Activated naive CD4-positive, alpha-beta T cell treated with anti-CD3 and anti-CD28 coated beads, Interleukin-2, amount 50 U/mL, for 24 hours (primary cell): ENCODE measurements around the gene ANO2.

ENCODE experiments used
- H3K27ac Mint-ChIP-seq: one replicate; pipeline ENCODE4 v1.8.0; 2021; ENCODE audit warnings: mild to moderate bottlenecking, mixed read lengths
- H3K27me3 Mint-ChIP-seq: one replicate; pipeline ENCODE4 v1.8.0; 2021; ENCODE audit warnings: mixed read lengths
- H3K36me3 Mint-ChIP-seq: one replicate; pipeline ENCODE4 v1.8.0; 2021; ENCODE audit warnings: mixed read lengths
- H3K4me1 Mint-ChIP-seq: one replicate; pipeline ENCODE4 v1.8.0; 2021; ENCODE audit warnings: mixed read lengths
- H3K4me3 Mint-ChIP-seq: one replicate; pipeline ENCODE4 v1.8.0; 2021; ENCODE audit warnings: mild to moderate bottlenecking, mixed read lengths
- H3K9me3 Mint-ChIP-seq: one replicate; pipeline ENCODE4 v1.8.0; 2021; ENCODE audit warnings: mixed read lengths

Gene ANO2

GRCh38 chr12:5776091-5776490 lies 169.0 kb downstream of the ANO2 start:
- Mint-ChIP-seq H3K27ac (no peak overlapping the region), H3K36me3 (no peaks in the 10 kb centered on the region), H3K9me3 (no peaks in the 10 kb centered on the region), H3K4me1 (no peaks in the 10 kb centered on the region), H3K4me3 (no peak overlapping the region), H3K27me3 (peaks cover 8% of the 10 kb centered on the region)

- no peaks in the 10 kb centered on the region for H3K9me3 Mint-ChIP-seq
- H3K27ac Mint-ChIP-seq, result no peak overlapping the region
- no peak overlapping the region for H3K4me3 Mint-ChIP-seq
- H3K27me3 Mint-ChIP-seq, result peaks cover 4% of the 10 kb centered on the region
- no peaks in the 10 kb centered on the region for H3K4me1 Mint-ChIP-seq
- H3K36me3 Mint-ChIP-seq, result no peaks in the 10 kb centered on the region
Measured at GRCh38 chr12:5773550-5773949, 171.5 kb downstream of the ANO2 start.

GRCh38 chr12:5771756-5772155 lies 173.3 kb downstream of the ANO2 start:
- no peaks in the 10 kb centered on the region for H3K36me3 Mint-ChIP-seq
- no peaks in the 10 kb centered on the region for H3K9me3 Mint-ChIP-seq
- no peak overlapping the region for H3K4me3 Mint-ChIP-seq
- no peaks in the 10 kb centered on the region for H3K4me1 Mint-ChIP-seq
- no peak overlapping the region for H3K27ac Mint-ChIP-seq
- H3K27me3 Mint-ChIP-seq, result peaks cover 4% of the 10 kb centered on the region

DNA sequence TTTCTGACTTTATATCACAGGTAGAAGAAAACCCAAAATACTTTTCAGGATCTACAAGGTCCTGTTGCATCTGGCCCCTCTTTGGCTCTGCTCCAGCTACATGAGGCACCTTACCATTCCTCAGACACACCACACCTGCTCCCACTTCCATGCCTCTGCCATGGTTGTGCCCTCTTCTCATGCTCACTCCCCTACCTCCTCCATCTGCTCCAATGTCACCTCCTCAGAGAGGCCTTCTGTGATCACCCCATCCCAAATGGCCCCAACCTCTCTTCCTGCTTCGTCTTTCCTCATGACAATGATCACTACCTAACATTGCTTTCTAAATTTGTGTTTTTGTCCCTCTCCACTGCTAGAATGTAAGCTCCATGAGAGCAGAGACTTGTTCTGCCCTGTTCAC lies 174.3 kb downstream of the ANO2 start:
- Mint-ChIP-seq H3K36me3 (no peaks in the 10 kb centered on the region), H3K27me3 (peaks cover 4% of the 10 kb centered on the region), H3K9me3 (no peaks in the 10 kb centered on the region), H3K27ac (no peak overlapping the region), H3K4me1 (no peaks in the 10 kb centered on the region), H3K4me3 (no peak overlapping the region)

GRCh38 chr12:5768581-5769196 lies 176.4 kb downstream of the ANO2 start:
- H3K9me3 Mint-ChIP-seq, result no peaks in the 10 kb centered on the region
- H3K36me3 Mint-ChIP-seq, result no peaks in the 10 kb centered on the region
- H3K27me3 Mint-ChIP-seq, result peaks cover 6% of the 10 kb centered on the region
- no peak overlapping the region for H3K27ac Mint-ChIP-seq
- H3K4me3 Mint-ChIP-seq, result no peak overlapping the region
- no peaks in the 10 kb centered on the region for H3K4me1 Mint-ChIP-seq

GRCh38 chr12:5768171-5768570 lies 176.9 kb downstream of the ANO2 start:
- no peaks in the 10 kb centered on the region for H3K36me3 Mint-ChIP-seq
- no peaks in the 10 kb centered on the region for H3K4me1 Mint-ChIP-seq
- no peak overlapping the region for H3K27ac Mint-ChIP-seq
- H3K27me3 Mint-ChIP-seq, result peaks cover 6% of the 10 kb centered on the region
- H3K9me3 Mint-ChIP-seq, result no peaks in the 10 kb centered on the region
- H3K4me3 Mint-ChIP-seq, result no peak overlapping the region

- peaks cover 27% of the 10 kb centered on the region for H3K27me3 Mint-ChIP-seq
- H3K36me3 Mint-ChIP-seq, result peaks cover 2% of the 10 kb centered on the region
- H3K4me3 Mint-ChIP-seq, result no peak overlapping the region
- H3K27ac Mint-ChIP-seq, result no peak overlapping the region
- peaks cover 19% of the 10 kb centered on the region for H3K9me3 Mint-ChIP-seq
- no peaks in the 10 kb centered on the region for H3K4me1 Mint-ChIP-seq
Measured at GRCh38 chr12:5758347-5758746, 186.7 kb downstream of the ANO2 start.

- H3K27me3 Mint-ChIP-seq, result peaks cover 25% of the 10 kb centered on the region
- H3K4me3 Mint-ChIP-seq, result no peak overlapping the region
- peaks cover 19% of the 10 kb centered on the region for H3K9me3 Mint-ChIP-seq
- H3K27ac Mint-ChIP-seq, result no peak overlapping the region
- H3K4me1 Mint-ChIP-seq, result no peaks in the 10 kb centered on the region
- peaks cover 2% of the 10 kb centered on the region for H3K36me3 Mint-ChIP-seq
Measured at GRCh38 chr12:5756338-5756842, 188.7 kb downstream of the ANO2 start.

DNA sequence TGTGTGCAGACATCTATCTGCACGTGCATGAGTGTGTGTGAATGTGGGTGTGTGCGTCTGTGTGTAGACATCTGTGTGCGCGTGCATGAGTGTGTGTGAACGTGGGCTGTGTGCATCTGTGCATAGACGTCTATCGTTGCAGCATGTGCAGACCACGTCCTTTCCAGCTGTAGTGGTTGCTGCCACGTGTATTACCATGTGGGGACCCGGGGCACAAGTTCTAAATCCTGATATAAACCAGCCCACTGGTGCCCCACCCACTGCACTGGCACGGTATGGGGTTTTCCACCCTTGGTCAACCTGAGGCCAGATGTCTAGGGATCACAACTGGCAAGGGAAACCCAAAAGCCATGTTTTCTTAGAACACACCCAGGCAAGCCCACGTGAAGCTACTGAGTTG lies 197.0 kb downstream of the ANO2 start:
- no peaks in the 10 kb centered on the region for H3K36me3 Mint-ChIP-seq
- peaks cover 13% of the 10 kb centered on the region for H3K4me1 Mint-ChIP-seq
- H3K9me3 Mint-ChIP-seq, result no peaks in the 10 kb centered on the region
- H3K4me3 Mint-ChIP-seq, result no peak overlapping the region
- no peak overlapping the region for H3K27ac Mint-ChIP-seq
- no peaks in the 10 kb centered on the region for H3K27me3 Mint-ChIP-seq

DNA sequence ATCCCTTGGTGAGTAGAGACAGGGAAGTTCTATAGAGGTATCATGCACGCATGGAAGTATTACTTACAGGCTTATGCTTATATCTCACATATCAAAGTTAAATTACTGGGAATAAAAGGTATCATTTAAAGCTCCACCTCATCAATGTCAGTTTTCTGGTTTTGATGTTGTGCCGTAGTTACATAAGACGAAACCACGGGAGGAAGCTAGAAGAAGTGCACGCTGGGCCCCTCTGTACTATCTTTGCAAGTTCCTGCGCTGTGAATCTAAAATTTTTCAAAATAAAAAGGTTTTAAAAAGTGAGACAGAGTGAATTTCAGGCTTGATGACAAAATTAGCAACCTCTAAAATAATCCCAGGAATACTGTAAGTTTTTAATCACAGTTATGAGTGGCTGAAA lies 198.1 kb downstream of the ANO2 start:
- Mint-ChIP-seq H3K4me1 (peaks cover 13% of the 10 kb centered on the region), H3K4me3 (no peak overlapping the region), H3K27me3 (no peaks in the 10 kb centered on the region), H3K27ac (no peak overlapping the region), H3K36me3 (no peaks in the 10 kb centered on the region), H3K9me3 (no peaks in the 10 kb centered on the region)

DNA sequence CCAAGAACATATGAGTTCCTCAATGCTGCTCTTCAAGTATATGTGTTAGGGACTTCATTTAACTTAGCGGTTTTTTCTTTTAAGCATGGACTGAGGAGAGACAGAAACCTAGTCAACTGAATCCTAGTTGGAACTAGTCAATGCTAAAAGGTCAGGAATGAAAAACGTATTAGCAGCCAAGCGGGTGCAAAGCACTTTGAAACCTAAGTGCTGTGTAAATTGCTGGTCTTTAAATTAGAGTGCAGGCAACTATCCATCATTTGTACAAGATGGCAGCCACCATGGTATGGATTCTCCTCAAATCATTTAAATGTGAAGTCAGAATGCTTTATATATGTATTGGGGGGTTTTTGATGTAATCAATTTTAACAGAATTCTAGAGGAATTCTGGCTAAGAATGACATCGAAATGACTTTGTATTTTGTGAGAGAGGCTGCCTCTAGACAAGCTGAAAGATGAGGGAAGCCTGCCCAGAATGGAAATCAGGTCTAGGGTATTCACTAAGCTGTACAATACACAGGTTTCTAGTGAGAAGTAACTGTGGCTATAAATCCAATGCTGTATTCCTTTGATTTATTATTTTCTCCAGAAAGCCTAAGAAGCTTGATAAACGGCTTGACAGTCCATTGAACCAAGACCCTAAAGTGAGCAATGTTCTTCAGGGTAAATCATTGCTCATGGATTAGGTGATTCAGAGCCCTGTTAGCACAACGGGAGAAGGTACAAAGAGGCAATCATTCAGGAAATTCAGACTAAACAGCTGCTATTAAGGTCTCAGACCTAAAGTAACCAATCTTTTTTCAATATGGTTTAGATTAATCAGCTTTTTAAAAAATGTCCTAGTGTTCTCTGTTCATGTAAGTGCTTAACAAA lies 198.8 kb downstream of the ANO2 start:
- Mint-ChIP-seq H3K27ac (no peak overlapping the region), H3K4me1 (peaks cover 13% of the 10 kb centered on the region), H3K36me3 (no peaks in the 10 kb centered on the region), H3K4me3 (no peak overlapping the region), H3K9me3 (no peaks in the 10 kb centered on the region), H3K27me3 (no peaks in the 10 kb centered on the region)

- no peaks in the 10 kb centered on the region for H3K36me3 Mint-ChIP-seq
- H3K4me1 Mint-ChIP-seq, result peaks cover 13% of the 10 kb centered on the region
- no peak overlapping the region for H3K4me3 Mint-ChIP-seq
- H3K9me3 Mint-ChIP-seq, result no peaks in the 10 kb centered on the region
- no peaks in the 10 kb centered on the region for H3K27me3 Mint-ChIP-seq
- H3K27ac Mint-ChIP-seq, result no peak overlapping the region
Measured at GRCh38 chr12:5745251-5745888, 199.7 kb downstream of the ANO2 start.

- no peaks in the 10 kb centered on the region for H3K27me3 Mint-ChIP-seq
- no peaks in the 10 kb centered on the region for H3K36me3 Mint-ChIP-seq
- H3K9me3 Mint-ChIP-seq, result no peaks in the 10 kb centered on the region
- no peak overlapping the region for H3K27ac Mint-ChIP-seq
- peaks cover 8% of the 10 kb centered on the region for H3K4me1 Mint-ChIP-seq
- H3K4me3 Mint-ChIP-seq, result no peak overlapping the region
Measured at GRCh38 chr12:5742258-5742657, 202.8 kb downstream of the ANO2 start.

- H3K27me3 Mint-ChIP-seq, result no peaks in the 10 kb centered on the region
- no peaks in the 10 kb centered on the region for H3K4me1 Mint-ChIP-seq
- H3K27ac Mint-ChIP-seq, result no peak overlapping the region
- no peak overlapping the region for H3K4me3 Mint-ChIP-seq
- no peaks in the 10 kb centered on the region for H3K36me3 Mint-ChIP-seq
- H3K9me3 Mint-ChIP-seq, result no peaks in the 10 kb centered on the region
Measured at GRCh38 chr12:5739917-5740316, 205.1 kb downstream of the ANO2 start.

DNA sequence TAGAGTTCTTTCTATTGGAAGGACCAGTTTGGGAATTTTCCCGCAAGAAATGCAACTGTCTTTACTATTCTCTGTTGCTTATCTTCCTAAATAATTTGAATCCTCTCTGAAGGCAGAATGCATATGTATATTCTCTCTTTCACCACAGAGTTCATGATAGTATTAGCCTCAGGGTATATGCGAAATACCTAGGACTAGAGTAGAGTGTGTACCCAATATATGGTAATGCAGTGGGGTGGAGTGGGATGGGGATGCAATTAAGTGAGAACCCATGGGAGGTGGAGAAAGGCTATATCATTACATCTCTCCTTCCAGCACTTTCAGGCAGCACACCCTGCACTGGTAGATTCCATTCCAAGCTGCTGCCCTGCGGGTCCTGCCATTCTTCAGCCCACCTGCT lies 207.3 kb downstream of the ANO2 start:
- Mint-ChIP-seq H3K27ac (no peak overlapping the region), H3K9me3 (no peaks in the 10 kb centered on the region), H3K4me1 (no peaks in the 10 kb centered on the region), H3K27me3 (no peaks in the 10 kb centered on the region), H3K4me3 (no peak overlapping the region), H3K36me3 (no peaks in the 10 kb centered on the region)

GRCh38 chr12:5736527-5736926 lies 208.5 kb downstream of the ANO2 start:
- no peaks in the 10 kb centered on the region for H3K9me3 Mint-ChIP-seq
- H3K4me3 Mint-ChIP-seq, result no peak overlapping the region
- H3K27ac Mint-ChIP-seq, result no peak overlapping the region
- no peaks in the 10 kb centered on the region for H3K4me1 Mint-ChIP-seq
- no peaks in the 10 kb centered on the region for H3K36me3 Mint-ChIP-seq
- H3K27me3 Mint-ChIP-seq, result no peaks in the 10 kb centered on the region
